Ovary (tissue), 9 donors: ENCODE data around the gene DPF3. TPM values are rescaled to one million over a fixed set of nuclear protein-coding genes. Genes with fewer than 3 reads are reported as not detected.

Experiments used
- DNase-seq, 5 donors: peaks; one replicate each; pipeline ENCODE4 v3.0.0-alpha.2; 2019 to 2020
- H3K27ac ChIP-seq, 2 donors: fragments of 200-600 bp; one replicate each; pipeline versions ENCODE4 v1.5.1 to v1.8.0; 2019 to 2022
- H3K27me3 ChIP-seq: fragments of 200-600 bp; one replicate; pipeline ENCODE4 v1.8.0; 2022
- H3K36me3 ChIP-seq: fragments of 200-600 bp; sonication (generic); one replicate; pipeline ENCODE4 v1.5.1; 2019
- H3K4me1 ChIP-seq: one replicate; pipeline ENCODE4 v1.8.1; 2013; ENCODE audit warnings: mild to moderate bottlenecking, moderate library complexity; ENCODE audit not compliant: insufficient read depth
- H3K4me3 ChIP-seq: fragments of 200-600 bp; sonication (generic); one replicate; pipeline ENCODE4 v1.5.1; 2017
- H3K9me3 ChIP-seq, 2 donors: fragments of 200-600 bp in 1 of 2; sonication (generic) in 1 of 2; one replicate each; pipeline versions ENCODE4 v1.5.1 to v1.8.1; 2013 to 2019; ENCODE audit warnings: mild to moderate bottlenecking in 1 of 2, moderate library complexity in 1 of 2
- EP300 ChIP-seq: sonication (generic); formaldehyde crosslinking; IDR thresholded peaks from one replicate; pipeline ENCODE4 v1.6.1; 2017; ENCODE audit warnings: antibody characterized with exemption
- POLR2A ChIP-seq: fragments of 450-650 bp; IDR thresholded peaks from one replicate; pipeline ENCODE4 v1.6.1; 2017; ENCODE audit warnings: antibody characterized with exemption, mild to moderate bottlenecking, moderate library complexity
- WGBS, 3 donors: extraction: QIAGEN DNeasy Blood & Tissue Kit in 1 of 3; methylation state at CpG; one replicate each; pipeline versions ENCODE4 v1.1.5 to v1.1.7; 2013 to 2017; 5-methylcytosine and 5-hydroxymethylcytosine counted together
- intact Hi-C, 4 donors: fragments of 100-400 bp; cut with DNase I; formaldehyde crosslinking; loops; one replicate each; pipeline versions ENCODE4 v1.11.0 to v1.15.1; 2022 to 2023
- polyA plus RNA-seq, 2 donors: library from polyadenylated mRNA; stranded (reverse); fragments of 200-250 nt in 1 of 2; fragments of 350-450 nt in 1 of 2; fragmentation: Illumina TruSeq in 1 of 2; extraction: RNeasy Lipid Tissue Mini Kit (QIAGEN cat#74804) in 1 of 2; gene quantifications; one replicate each; pipeline ENCODE4 v1.2.3, GENCODE V29; 2013 to 2014
- total RNA-seq, 7 donors: library from RNA; depleted of rRNA in 2 of 7; stranded (reverse); fragments of >200 nt in 2 of 7; fragmentation: NEBNext Ultra II Directional in 3 of 7; extraction: Animal tissue kit (Norgen Biotek cat#: 25700) in 3 of 7; gene quantifications; one replicate each; pipeline versions ENCODE4 v1.1.0 to v1.2.4, GENCODE V29; 2016 to 2023
- TF ChIP-seq, protein P1 (sequence below), 3 donors: fragments of 450-650 bp in 2 of 3; fragments of 200-600 bp in 1 of 3; IDR thresholded peaks; one replicate each; pipeline versions ENCODE4 v1.5.1 to v1.8.0; 2016 to 2022; ENCODE audit warnings: antibody characterized with exemption in 3 of 3, mild to moderate bottlenecking in 1 of 3
- donor health status: DM: no; HTN: no; CAD: no; lungs with moderate emphysema.
- donor health status: DM: no; HTN: no; CAD: no.
- donor health status: Bipolar disorder and iron deficiency.
- donor health status: DM: yes; HTN: yes; CAD: no.
- donor health status: DM: no; HTN: no; CAD: no.
- donor health status: DM: yes; HTN: yes; CAD: no.

DPF3 gene
- total and polyA plus RNA-seq, 9 donors: 6.3 to 34.4 (median 21.9) TPM

DNA sequence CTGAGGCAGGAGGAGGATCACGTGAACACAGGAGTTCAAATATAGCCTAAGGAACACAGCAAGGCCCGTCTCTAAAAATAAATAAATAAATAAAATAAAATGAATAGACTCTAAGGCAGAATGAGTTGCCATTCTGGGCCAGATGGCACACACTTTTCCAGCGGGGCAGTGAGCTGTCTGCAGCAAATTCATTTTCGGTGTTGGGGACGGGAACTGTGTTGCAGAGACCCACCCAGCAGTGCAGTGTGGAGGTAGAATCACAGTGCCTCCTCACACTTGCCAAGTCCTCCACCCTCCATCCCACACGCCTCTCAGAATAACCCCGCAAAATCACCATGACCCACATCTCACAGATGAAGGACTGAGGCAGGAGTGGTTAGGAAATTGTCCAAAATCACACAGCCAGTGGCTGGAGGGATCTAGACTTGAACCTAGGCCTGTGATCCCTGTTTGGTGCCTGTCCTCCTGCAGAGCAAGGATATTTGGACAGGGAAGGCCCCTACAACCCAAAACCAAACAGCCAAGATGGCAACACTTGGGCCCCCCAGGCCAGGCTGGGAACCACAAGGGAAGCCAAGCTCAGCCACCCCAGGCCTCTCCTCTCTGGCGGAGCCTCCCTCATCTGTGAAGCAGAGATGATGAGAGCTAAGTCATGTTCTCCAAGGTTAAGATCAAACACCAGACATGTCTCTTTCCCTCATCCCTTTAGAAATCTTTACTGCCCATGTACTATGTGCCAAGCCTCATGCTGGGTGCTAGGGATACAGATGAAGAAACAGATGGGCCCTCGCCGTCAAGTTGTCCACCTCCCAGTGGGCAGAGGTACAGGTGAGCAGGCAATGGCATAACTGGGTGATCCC, 152.7 kb downstream of the DPF3 start:
- TF ChIP-seq, protein P1, sequence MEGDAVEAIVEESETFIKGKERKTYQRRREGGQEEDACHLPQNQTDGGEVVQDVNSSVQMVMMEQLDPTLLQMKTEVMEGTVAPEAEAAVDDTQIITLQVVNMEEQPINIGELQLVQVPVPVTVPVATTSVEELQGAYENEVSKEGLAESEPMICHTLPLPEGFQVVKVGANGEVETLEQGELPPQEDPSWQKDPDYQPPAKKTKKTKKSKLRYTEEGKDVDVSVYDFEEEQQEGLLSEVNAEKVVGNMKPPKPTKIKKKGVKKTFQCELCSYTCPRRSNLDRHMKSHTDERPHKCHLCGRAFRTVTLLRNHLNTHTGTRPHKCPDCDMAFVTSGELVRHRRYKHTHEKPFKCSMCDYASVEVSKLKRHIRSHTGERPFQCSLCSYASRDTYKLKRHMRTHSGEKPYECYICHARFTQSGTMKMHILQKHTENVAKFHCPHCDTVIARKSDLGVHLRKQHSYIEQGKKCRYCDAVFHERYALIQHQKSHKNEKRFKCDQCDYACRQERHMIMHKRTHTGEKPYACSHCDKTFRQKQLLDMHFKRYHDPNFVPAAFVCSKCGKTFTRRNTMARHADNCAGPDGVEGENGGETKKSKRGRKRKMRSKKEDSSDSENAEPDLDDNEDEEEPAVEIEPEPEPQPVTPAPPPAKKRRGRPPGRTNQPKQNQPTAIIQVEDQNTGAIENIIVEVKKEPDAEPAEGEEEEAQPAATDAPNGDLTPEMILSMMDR (IDR thresholded peaks at IDR 0.05): no peak
- TF ChIP-seq POLR2A (no peak), EP300 (no peak)
- H3K4me3 ChIP-seq: no peak overlapping the region
- intact Hi-C loops: no loop called here
- H3K27me3 ChIP-seq: no peaks in the 10 kb centered on the region
- 95 to 98% (median 97%) methylated on average over 10 of the region's 10 CpGs for WGBS, 3 donors
- no peaks in the 10 kb centered on the region for H3K9me3 ChIP-seq
- peaks cover 21% of the 10 kb centered on the region for H3K4me1 ChIP-seq
- DNase-seq: no peak
- peak overlapping the region in 1 of 2 donors; percentile 4 for H3K27ac ChIP-seq
- H3K36me3 ChIP-seq: no peaks in the 10 kb centered on the region

GRCh38 chr14:72740504-72740961, 153.4 kb downstream of the DPF3 start:
- Histone ChIP-seq H3K4me3 (no peak overlapping the region), H3K4me1 (peaks cover 16% of the 10 kb centered on the region), H3K27ac (no peak overlapping the region), H3K27me3 (no peaks in the 10 kb centered on the region), H3K36me3 (no peaks in the 10 kb centered on the region), H3K9me3 (no peaks in the 10 kb centered on the region)
- intact Hi-C loops: no loop called here
- TF ChIP-seq, protein P1 (IDR thresholded peaks at IDR 0.05): no peak
- TF ChIP-seq EP300 (no peak), POLR2A (no peak)
- WGBS, 3 donors: 95 to 96% (median 95%) methylated on average over 4 of the region's 4 CpGs
- no peak for DNase-seq

DNA sequence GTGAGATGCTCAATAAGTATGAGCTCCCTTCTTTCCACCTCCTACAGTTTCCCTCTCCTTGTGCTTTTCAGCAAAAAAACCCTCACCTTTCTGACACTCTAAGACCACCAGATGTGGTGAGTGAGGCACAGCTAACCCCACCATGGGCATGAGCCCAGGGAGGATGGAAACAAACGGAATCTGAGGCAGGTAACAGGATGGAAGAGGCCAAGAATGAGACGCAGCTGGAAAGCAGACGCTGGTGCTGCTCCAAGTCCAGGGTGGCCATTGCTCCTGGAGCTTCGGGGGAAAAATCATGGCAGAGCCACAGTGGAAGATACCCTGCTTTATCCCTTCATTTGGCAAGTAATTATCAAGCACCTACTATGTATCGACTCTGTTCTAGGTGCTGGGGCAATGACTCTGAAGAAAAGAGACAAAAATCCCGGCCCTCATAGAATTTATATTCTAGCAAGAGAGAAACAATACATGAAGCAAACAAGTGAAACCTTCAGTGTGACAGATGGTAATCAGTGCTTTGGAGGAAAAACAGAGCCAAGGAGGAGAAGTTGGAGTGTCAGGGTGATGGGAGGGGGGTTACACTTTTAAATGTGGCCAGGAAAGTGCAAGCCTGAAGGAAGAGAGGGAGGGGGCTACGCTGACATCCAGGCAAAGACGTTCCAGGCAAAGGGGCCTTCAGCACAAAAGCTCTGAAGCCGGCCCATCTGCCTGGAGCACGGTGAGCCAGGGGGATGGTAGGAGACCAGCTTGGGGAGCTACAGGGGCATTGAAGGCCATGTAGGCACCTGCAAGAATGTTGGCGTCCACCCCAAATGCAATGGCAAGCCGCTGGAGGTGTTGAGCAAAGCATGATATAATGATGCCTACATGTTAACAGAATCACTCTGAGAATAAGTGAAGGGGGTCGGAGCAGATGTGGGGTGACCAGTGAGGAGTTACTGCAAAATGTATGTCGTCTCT, 154.2 kb downstream of the DPF3 start:
- TF ChIP-seq EP300 (no peak), POLR2A (no peak)
- TF ChIP-seq, protein P1 (IDR thresholded peaks at IDR 0.05): no peak
- intact Hi-C loops: no loop called here
- no peak for DNase-seq
- Histone ChIP-seq H3K36me3 (no peaks in the 10 kb centered on the region), H3K27ac (no peak overlapping the region), H3K4me3 (no peak overlapping the region), H3K4me1 (peaks cover 15% of the 10 kb centered on the region), H3K27me3 (no peaks in the 10 kb centered on the region), H3K9me3 (no peaks in the 10 kb centered on the region)
- 89 to 91% (median 90%) methylated on average over 14 of the region's 14 CpGs for WGBS, 3 donors

GRCh38 chr14:72738161-72738611, 155.7 kb downstream of the DPF3 start:
- H3K4me1 ChIP-seq: peaks cover 7% of the 10 kb centered on the region
- DNase-seq: no peak
- H3K4me3 ChIP-seq: no peak overlapping the region
- H3K27me3 ChIP-seq: no peaks in the 10 kb centered on the region
- no peaks in the 10 kb centered on the region for H3K9me3 ChIP-seq
- intact Hi-C loops: no loop called here
- 90 to 94% (median 92%) methylated on average over 6 of the region's 6 CpGs for WGBS, 3 donors
- TF ChIP-seq POLR2A (no peak), EP300 (no peak)
- TF ChIP-seq, protein P1 (IDR thresholded peaks at IDR 0.05): no peak
- no peaks in the 10 kb centered on the region for H3K36me3 ChIP-seq
- no peak overlapping the region for H3K27ac ChIP-seq
